Hippocampal formation (tissue), 2 donors: ENCODE measurements around the gene NRBF2.
"Not testable (repeated sequence)": the region's sequence is repeated elsewhere in the genome, so short reads cannot be mapped to it uniquely, and the experiment has no call there.

Source experiments
- DNase-seq, 2 donors: peaks; one replicate each; lab custom pipeline; 2025; lab: John Stamatoyannopoulos, UW

NRBF2 gene

DNA sequence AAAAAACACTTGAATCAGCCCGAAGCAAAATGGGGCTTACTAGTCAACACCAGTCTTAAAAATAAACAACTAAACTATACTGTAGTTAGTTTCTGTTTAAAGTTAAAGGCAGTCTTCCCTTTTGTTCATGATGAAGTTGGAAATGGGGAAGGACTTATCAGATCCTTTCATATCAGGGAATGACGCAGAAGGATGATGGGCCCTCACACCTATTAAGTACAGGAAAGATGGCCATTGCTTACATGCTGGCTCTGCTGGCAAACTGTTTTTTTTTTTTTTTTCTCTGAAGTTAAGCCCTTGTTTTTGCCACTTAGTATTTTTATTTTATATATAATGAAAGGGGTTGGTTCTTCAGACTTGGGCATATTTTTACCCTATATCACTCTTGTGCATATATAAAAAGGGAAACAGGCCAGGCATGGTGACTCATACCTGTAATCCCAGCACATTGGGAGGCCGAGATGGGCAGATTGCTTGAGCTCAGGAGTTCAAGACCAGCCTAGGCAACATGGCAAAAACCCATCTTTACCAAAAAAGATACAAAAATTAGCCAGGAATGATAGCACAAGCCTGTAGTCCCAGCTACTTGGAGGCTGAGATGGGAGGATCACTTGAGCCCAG, 16.6 kb upstream of the NRBF2 start:
- DNase-seq, result no peak

DNA sequence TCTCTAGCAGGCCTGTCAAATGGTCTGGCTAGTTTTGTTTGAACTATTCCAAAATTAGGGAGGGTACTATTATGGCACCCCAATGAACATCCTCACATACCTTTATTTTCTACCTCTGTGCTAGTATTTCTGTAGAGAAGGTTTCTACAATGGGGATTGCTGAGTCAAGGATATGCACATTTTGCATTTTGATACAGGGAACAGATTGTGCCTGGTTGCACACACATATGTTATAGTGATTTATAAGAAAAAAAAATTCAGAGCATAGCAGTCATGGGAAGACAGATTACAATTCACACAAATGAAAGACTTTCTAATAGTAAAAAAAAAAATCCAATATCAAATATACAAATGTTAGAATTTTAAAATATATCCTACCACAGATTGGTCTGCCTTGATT, 14.1 kb upstream of the NRBF2 start:
- no peak for DNase-seq

GRCh38 chr10:63120554-63120953, 12.6 kb upstream of the NRBF2 start:
- no peak for DNase-seq

DNA sequence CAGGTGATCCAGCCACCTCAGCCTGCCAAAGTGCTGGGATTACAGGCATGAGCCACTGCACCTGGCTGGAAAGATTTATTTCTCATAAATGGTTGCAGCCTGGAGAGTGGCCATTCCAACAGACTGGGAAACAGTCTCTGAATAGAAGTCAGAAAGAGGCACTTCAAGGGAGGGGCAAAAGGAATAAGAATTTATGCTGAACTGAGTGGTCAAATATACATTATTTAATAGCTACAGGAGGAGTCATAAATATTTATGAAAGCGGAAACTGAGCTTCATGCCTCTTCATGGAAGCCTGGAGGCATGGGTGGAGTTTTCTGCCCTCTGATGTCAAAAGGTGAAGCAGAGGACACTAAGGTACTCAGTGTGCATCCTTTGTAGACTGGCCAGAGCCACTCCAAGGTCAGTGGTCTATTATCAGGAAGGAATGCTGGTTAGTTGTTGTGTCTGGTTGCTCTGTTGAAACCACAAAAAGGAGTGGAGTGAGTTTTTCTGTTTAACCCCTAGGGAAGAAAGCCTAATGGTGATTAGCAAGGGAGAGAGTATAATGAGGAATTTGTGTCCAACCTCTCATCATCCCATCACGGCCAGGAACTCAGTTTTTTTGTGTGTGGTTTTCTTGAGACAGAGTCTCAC, 9.3 kb upstream of the NRBF2 start:
- DNase-seq, result no peak

GRCh38 chr10:63125459-63125858, 7.7 kb upstream of the NRBF2 start:
- no peak for DNase-seq

DNA sequence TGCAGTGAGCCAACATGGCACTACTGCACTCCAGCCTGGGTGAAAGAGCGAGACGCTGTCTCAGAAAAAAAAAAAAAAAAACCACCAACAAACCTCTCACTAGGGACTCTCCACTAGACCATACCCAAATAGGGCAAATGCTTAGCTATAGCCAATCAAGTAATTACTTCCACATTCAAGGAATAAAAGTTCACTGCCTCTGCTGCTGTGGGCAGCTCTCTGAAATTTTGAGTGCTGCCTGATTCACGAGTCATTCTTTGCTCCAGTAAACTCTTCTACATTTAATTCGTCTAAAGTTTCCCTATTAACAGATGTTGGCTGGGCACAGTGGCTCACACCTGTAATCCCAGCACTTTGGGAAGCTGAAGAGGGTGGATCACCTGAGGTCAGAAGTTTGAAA, 4.7 kb upstream of the NRBF2 start:
- DNase-seq, result no peak

DNA sequence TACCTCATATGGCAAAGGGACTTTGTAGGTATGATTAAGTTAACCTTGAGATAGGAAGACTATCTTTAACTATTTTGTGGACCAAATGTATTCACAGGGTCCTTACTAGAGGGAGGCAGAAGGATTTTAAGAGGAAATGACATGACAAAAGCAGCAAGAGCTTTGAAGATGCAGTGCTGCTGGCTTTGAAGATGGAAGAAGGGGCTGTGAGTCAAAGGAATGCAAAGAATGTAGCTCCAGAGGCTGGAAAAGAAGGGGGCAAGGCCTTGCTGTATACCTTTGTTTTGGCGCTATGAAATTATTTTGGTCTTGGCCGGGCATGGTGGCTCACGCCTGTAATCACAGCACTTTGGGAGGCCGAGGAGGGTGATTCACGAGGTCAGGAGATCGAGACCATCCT, 3.2 kb upstream of the NRBF2 start:
- no peak for DNase-seq

GRCh38 chr10:63132651-63133055, 475 bp upstream of the NRBF2 start:
- no peak for DNase-seq

DNA sequence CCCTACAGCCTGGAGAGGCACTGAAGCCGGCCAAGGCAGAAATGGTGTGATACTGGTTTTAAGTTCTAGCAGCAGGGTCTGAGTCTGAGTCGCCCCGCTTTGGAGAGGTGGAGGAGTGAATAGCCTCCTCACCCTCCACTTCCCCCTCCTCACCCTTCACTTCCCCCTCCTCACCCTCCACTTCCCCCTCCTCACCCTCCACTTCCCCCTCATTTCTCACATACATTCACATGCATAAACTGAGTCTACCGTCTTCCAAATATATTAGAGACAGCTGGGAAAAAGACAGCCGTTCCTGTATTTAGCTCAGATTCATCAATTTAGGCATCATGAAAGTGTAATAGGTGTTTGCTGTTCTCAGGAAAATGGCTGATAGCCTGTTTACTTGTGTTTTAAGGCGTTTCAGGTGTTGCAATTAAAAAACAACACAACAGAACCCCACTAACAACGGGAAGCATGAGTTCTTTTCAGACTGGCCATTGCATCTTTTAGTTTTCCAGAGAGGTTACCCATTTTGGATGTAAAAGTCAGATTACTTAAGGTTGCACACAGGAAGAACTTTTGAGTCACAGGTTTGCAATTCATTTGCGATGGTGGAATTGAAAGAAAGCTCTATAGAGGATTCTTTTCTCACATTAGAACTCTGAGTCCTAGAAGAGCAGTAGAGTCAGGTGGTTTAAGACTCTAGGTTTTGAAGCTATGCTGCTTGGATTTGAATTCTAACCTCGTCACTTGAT, 861 bp downstream of the NRBF2 start:
- DNase-seq, result no peak

DNA sequence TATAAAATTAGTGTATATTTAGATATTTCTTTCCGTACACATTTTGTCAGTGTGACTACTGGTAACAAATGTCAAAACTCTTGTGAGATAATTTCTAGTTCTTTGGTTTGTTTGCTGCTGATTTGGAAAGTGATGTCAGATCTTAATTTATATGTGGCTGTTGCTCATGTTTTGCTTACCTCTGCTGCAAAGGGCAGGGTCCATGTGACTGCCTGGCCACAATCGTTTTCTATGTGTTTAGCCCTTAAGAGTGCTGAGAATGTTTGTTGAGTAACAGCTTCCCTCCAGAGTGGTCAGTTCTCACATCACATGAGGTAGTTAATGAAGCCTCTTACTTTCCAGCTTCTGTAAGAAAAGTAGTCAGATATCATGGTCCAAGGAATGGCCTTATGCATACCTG, 4.2 kb downstream of the NRBF2 start:
- no peak for DNase-seq

GRCh38 chr10:63140077-63140476, 6.9 kb downstream of the NRBF2 start:
- no peak for DNase-seq

- no peak for DNase-seq
These were observed 9.0 kb downstream of the NRBF2 start for GRCh38 chr10:63142136-63142535.

DNA sequence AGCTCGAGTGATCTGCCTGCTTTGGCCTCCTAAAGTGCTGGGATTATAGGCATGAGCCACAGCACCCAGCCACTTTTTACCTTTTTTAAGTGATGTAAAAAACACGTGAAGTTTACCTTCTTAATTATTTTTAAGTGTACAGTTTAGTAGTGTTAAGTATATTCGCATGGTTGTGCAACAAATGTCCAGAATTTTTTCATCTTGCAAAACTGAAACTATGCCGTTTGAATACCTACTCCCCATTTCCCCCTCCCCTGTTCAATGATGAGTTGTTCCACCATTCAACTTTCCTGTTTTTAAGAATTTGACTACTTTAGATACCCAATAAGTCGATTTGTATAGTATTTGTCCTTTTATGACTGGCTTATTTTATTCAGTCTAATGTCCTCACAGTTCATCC, 10.9 kb downstream of the NRBF2 start:
- DNase-seq, result no peak

DNA sequence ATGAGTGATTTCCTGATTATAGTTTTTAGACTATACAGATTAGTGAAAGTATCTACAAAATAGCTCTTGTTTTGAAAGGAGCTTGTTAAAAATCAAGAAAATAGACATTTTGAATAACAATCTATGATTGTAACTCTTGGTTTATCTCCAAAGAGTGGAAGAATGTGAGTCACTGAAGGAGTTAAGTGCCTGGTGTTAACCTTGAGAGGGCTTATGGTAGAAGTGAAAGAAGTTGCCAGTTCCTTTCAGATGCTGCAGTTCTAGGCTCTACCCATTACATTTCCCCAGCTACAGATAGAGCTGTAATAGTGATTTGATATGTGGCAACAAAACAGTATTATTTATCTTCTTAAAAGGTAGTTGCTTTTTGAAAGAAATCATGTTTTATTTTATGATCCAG, 12.7 kb downstream of the NRBF2 start:
- DNase-seq, result no peak

DNA sequence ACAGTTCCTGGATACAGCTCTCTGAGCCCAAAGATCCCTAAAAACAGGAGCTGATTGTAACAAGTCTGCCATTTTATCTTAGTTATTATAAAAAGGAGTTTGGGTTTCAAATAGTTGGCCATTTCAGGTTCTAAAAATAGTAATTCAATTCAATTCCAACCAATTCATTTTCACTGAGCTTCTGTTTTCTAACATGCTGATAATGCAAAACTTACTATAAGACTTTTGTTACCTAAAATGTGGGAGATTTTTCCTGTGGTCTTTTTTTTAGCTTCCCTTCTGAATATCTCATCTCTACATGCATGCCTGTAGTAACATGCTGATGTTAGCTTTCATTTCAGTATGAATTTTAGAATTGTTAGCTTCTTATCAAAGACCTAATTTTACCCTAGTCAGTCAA, 13.4 kb downstream of the NRBF2 start:
- DNase-seq, result no peak

DNA sequence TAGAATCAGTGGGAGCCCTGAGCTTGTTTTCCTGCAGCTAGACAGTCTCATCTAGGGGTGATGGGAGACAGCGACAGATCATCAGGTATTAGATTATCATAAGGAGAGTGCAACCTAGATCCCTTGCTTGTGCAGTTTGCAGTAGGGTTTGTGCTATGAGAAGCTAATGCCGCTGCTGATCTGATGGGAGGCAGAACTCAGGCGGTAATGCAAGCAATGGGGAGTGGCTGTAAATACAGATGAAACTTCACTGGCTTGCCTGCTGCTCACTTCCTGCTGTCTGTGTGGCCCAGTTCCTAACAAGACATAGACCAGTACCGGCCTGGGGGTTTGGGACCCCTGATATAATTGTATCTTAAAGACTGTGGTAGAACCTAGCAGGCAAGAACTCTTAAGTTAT, 17.6 kb downstream of the NRBF2 start:
- no peak for DNase-seq

- DNase-seq, result not testable (repeated sequence)
These were observed 20.9 kb downstream of the NRBF2 start for GRCh38 chr10:63153868-63154545.

DNA sequence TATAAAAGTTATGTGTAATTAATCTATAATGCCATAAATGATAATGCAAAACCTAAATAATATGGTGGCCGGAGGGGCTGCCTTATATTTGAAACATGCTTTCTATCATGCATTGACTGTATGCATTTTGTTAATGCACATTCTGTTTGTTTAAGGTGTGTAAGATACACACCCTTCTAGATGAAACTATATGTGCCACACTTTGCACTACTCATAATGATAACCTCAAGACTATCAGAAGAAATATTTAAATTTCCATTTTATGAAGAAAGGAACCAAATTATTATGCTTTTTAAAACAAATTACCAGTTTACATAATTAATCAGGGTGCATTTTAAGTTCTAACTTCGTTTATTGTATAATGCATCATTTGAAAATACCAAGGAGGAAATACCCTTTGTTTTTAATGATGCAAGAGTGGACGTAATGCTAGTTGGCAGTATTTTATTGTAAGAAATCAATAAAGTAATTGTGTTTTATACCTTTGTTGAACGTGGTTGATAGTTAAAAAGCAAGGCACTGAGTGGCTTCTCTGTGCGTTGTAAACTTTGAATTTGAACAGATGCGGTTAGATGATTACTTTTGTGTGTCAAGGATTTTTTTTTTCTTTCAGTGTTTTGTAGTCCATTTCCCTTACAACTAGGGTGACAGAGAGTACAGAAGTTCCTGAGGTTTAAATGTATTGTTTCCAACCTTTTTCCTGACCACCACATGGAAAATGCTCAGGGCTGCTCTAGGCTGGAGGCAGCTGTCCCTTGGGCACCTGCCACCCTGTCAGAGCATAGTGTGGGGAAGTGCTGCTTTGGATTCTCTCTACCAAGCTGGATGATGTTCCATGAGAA, 21.6 kb downstream of the NRBF2 start:
- no peak for DNase-seq

- DNase-seq, result no peak
These were observed 22.4 kb downstream of the NRBF2 start for GRCh38 chr10:63155388-63156020.

DNA sequence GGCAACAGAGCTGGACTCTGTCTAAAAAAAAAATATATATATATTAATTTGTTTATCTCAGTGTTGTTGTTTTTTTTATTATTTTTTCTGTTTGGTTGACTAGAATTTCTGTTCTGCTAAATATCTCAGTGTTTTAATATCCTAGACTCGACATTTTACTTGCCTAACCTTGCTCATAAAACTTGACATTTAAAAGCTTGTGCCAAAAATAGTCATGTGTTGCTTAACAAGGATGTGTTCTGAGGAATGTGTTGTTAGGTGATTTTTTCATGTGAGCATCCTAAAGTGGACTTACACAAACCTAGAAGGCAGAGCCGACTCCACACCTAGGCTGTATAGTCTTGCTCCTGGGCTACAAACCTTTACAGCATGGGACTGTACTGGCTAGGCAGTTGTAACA, 23.1 kb downstream of the NRBF2 start:
- DNase-seq, result no peak

DNA sequence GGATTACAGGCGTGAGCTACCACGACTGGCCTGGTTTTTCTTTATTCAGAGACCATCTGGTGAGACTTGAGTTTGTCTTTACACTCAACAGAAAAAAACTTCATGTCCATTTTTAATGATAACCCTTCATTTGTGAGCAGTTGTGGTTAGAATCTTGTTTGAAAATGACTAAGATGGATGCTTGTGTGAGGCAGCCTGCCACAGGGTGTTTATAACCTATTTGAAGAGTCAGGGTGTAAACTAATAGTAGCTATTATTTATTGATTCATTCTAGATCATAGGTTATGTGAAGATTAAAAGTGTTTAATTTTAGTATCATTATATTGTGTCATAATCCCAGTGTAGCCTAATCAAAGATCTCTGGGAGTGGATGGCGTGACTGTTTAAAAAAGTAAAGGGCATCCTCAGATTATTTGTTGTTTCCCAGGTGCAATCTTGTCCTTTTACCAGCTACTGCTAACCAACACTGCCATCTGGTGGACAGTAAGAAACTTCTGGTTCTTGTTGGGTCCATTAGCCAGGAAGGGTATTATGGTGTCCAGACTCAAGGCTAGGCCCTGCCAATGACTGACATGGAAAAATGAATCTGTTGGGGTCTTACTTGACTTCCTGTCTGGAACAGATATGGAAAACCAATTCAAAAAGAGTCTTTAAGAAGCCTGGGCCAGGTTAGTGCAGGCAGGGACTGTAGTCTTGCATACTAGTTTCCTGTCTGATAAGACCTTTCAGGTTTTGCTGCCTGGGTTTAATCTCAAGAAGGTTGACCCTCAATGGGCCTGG, 24.9 kb downstream of the NRBF2 start:
- DNase-seq, result peak; percentile 29 to 81
